Stimulated activated CD4-positive, alpha-beta T cell treated with anti-CD3 and anti-CD28 coated beads, Interleukin-2, amount 100 ng/mL, for 4 hours (primary cell): Measurements from ENCODE around the gene DYSF.

Experiments used
- DNase-seq: peaks from one replicate; pipeline ENCODE4 v3.0.0-alpha.2; 2020; ENCODE audit warnings: low read depth

The DYSF gene

GRCh38 chr2:71675296-71675695 lies 221.9 kb downstream of the DYSF start:
- DNase-seq, result no peak

DNA sequence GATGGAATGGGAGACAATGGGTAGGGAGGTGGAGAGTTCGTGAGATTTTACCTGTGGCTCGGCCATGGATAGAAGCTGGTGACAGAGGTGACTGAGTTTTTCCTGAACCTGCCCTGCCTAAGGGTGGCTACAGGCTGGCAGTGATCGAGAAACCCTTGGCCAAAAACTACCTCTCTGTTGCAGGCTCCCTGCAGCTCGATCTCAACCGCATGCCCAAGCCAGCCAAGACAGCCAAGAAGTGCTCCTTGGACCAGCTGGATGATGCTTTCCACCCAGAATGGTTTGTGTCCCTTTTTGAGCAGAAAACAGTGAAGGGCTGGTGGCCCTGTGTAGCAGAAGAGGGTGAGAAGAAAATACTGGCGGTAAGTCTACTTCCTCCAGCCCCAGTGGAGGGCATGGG lies 225.5 kb downstream of the DYSF start:
- DNase-seq, result no peak

DNA sequence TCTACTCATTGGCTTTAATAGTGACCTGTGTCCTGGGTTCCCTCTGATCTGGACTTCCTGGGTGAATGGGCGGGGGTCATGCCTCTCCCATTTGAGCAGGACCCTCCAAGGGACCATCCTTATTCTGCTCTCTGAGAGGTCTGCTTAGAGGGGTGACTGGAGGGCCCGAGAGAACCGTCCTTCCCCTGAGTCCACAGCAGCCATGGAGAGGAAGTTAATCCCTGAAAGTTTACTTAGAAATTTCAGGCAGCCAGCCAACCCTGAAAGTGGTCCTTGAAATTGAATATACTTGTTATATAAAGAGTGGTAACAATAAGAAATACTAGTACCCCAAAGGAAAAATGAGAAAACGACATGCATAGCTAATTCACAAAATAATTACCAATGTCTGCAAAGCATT lies 226.1 kb downstream of the DYSF start:
- DNase-seq, result no peak

DNA sequence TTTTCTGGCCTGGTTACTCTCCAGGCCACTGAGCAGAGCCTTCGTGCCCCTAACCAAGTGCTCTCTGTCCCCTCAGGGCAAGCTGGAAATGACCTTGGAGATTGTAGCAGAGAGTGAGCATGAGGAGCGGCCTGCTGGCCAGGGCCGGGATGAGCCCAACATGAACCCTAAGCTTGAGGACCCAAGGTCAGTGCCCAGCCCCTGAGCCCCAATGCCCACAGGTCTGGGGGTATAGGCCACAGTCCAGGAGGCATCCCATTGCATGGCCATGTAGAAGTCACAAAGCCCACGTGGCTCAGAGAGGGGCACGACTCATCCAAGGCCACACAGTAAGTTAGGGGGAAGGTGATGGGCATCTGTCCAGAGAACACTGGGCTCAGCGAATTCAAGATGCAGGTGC lies 227.6 kb downstream of the DYSF start:
- no peak for DNase-seq

GRCh38 chr2:71681626-71682025 lies 228.3 kb downstream of the DYSF start:
- DNase-seq, result no peak

- no peak for DNase-seq
Observed at GRCh38 chr2:71682341-71682740, 229.0 kb downstream of the DYSF start.

DNA sequence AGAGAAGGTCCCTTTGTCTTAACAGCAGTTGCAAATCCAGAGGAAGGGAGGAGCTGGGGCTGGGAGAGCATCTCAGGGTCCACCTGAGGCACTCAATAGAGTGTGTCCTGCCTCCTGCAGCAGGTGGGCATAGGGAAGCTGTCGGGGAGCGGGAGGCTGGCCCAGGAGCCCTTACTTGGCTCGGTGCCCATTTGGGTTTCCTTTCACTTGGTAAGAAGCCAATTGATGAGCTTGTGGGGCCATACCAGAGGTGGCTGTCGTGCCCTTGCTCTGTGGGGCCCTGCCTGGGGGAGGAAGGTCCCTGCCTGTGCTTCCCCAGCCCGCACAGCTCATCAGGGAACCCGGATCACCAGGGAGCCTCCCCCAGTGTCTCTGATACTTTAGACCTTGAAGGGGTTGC lies 229.7 kb downstream of the DYSF start:
- DNase-seq, result no peak

- no peak for DNase-seq
Observed at GRCh38 chr2:71683666-71684065, 230.3 kb downstream of the DYSF start.

- no peak for DNase-seq
Observed at GRCh38 chr2:71684226-71685072, 231.1 kb downstream of the DYSF start.

- no peak for DNase-seq
Observed at GRCh38 chr2:71685073-71685848, 231.9 kb downstream of the DYSF start.

DNA sequence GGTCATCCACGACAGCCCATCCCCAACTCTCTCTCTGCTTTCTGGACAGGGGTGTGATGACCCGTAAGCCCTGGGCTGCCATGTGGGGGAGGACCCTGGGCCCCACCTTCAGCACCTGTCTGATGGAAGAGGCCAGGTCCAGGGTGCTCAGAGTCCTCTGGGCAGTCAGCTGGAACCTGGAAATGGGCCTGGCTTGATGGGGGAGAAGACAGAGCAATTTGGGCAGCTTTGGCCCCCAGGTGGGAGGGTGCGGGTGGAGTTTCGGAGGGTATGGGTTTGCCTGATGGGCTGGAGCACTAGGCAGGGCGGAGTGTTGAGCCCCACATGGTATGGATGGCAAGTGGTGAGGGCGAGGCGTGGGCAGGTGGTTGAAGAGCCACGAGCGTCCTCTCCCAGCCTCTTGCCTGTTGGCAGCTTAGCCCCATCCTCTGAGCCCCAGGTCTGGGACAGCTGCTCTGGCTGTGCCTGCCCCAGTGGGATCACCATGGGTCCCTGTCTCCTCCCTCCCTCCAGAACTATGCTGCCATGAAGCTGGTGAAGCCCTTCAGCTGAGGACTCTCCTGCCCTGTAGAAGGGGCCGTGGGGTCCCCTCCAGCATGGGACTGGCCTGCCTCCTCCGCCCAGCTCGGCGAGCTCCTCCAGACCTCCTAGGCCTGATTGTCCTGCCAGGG lies 232.7 kb downstream of the DYSF start:
- DNase-seq, result no peak

- no peak for DNase-seq
Observed at GRCh38 chr2:71686781-71687180, 233.4 kb downstream of the DYSF start.

- DNase-seq, result no peak
Observed at GRCh38 chr2:71687412-71687811, 234.1 kb downstream of the DYSF start.

DNA sequence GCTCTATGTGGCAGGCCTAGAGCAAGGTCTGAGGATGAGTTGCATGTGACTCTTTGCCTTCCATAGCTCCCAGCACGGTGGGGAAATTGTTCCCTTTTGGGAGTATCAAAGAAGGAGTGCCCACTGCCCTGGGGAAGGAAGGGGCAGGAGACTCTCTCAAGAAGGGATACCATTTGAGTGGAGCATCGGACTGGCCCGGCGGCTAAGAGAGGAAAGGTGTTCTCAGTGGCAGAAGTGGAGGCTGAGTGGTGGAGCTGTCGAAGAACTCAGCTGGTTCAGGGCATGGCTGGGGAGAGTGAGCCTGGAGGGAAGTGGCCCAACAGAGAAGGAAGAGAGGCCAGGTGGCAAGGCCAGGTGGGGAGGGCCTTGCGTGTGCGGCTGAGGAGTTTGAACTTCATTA lies 235.2 kb downstream of the DYSF start:
- DNase-seq, result no peak

DNA sequence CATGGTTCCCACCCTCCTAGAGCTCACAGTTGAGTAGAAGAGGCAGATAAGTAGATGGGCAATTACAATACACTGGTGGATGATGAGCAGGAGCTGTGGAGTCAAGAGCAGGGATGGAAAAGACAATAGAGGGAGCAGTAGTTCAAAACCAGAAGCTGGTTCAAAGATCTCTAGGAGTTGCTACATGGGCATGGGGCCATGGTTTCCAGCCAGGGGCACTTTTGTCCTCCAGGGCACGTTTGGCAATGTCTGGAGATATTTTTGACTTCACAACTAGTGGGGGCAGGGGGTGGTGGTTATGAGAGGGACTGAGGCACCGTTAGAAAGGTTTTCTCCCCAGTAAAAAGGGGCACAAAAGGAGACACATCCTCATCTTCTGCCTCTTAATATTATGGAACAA lies 236.0 kb downstream of the DYSF start:
- no peak for DNase-seq

GRCh38 chr2:71689968-71690834 lies 236.8 kb downstream of the DYSF start:
- no peak for DNase-seq

GRCh38 chr2:71690876-71691475 lies 237.6 kb downstream of the DYSF start:
- no peak for DNase-seq

- DNase-seq, result no peak
Observed at GRCh38 chr2:71691747-71692441, 238.5 kb downstream of the DYSF start.

DNA sequence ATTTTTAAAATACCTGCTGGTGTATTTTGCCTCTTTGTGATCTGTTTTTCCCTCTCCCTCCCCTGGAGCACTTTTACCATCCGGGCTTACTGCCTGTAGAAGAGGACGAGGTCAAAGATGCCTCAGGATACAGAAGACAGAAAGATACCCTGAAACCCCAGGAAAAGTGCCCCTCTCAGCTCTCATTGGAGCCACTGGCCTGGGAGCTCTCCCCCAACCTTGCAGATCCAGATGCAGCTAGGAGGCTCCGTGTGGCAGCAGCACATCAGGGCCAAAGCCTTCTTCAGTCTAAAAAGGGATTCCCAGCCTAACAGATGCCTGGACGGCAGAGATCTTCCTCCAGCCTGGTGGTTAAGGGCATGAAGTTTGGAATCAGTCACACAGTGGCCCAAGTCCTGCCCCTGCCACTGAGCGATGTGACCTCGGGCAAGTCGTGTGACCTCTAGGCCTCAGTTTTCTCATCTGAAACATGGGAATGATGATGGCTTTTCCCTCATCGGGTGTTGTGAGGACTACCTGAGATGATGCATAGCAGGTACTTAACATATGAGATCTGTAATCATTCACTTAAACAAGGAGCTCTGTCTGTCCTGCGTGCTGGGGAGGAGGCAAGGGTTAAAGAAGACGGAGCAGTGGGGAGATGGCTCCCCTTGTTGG lies 239.4 kb downstream of the DYSF start:
- DNase-seq, result no peak
